NB4 (cell line): ENCODE data around the gene PRR20D.

Source experiments
- MAX ChIP-seq: IDR thresholded peaks from 2 replicates; pipeline ENCODE4 v1.6.1; 2011; ENCODE audit warnings: low read depth, low read length
- POLR2A ChIP-seq: IDR thresholded peaks from 2 replicates; pipeline ENCODE4 v1.6.1; 2011; ENCODE audit warnings: mild to moderate bottlenecking; ENCODE audit not compliant: insufficient read length; ENCODE audit errors: extremely low read depth

GRCh38 chr13:57191667-57192066 is 31.2 kb downstream of the PRR20D start:
- TF ChIP-seq POLR2A (no peak), MAX (no peak)
